Trophoblast cell (in vitro differentiated cells and primary cell): ENCODE results near the gene RIN2.
"Not testable (repeated sequence)": the region's sequence is repeated elsewhere in the genome, so short reads cannot be mapped to it uniquely, and the experiment has no call there.

Source experiments
- DNase-seq, 2 donors: peaks; one replicate each; pipeline ENCODE4 v3.0.0-alpha.2; 2016
- H2AFZ ChIP-seq: 2 replicates; pipeline ENCODE4 v1.6.1; 2013; ENCODE audit warnings: low read length, moderate library complexity, mild to moderate bottlenecking; ENCODE audit not compliant: insufficient read depth, poor library complexity
- H2AK5ac ChIP-seq: 2 replicates; pipeline ENCODE4 v1.6.1; 2013; ENCODE audit warnings: mild to moderate bottlenecking, low read length
- H2BK120ac ChIP-seq: 2 replicates; pipeline ENCODE4 v1.6.1; 2013; ENCODE audit warnings: low read length, mild to moderate bottlenecking, moderate library complexity; ENCODE audit not compliant: insufficient read depth, poor library complexity
- H2BK12ac ChIP-seq: 2 replicates; pipeline ENCODE4 v1.6.1; 2013; ENCODE audit warnings: mild to moderate bottlenecking, low read length, moderate library complexity
- H2BK5ac ChIP-seq: 2 replicates; pipeline ENCODE4 v1.6.1; 2013; ENCODE audit warnings: low read length, low read depth, moderate library complexity, mild to moderate bottlenecking; ENCODE audit not compliant: poor library complexity
- H3K14ac ChIP-seq: 2 replicates; pipeline ENCODE4 v1.6.1; 2013; ENCODE audit warnings: mild to moderate bottlenecking, low read length
- H3K18ac ChIP-seq: 2 replicates; pipeline ENCODE4 v1.6.1; 2013; ENCODE audit warnings: mild to moderate bottlenecking, low read length
- H3K23ac ChIP-seq: 2 replicates; pipeline ENCODE4 v1.6.1; 2013; ENCODE audit warnings: low read length
- H3K27ac ChIP-seq: 2 replicates; pipeline ENCODE4 v1.5.1; 2013; ENCODE audit warnings: low read depth, mild to moderate bottlenecking, inconsistent platforms, low read length, moderate library complexity
- H3K27me3 ChIP-seq: 2 replicates; pipeline ENCODE4 v1.6.1; 2013; ENCODE audit warnings: inconsistent platforms, mild to moderate bottlenecking, low read length, moderate library complexity; ENCODE audit not compliant: insufficient read depth
- H3K36me3 ChIP-seq, 2 experiments: 1 replicate in 1 of 2; 2 replicates in 1 of 2; pipeline ENCODE4 v1.6.1; 2013; ENCODE audit warnings: low read length in 2 of 2, mild to moderate bottlenecking in 2 of 2, moderate library complexity in 1 of 2; ENCODE audit not compliant: insufficient read depth in 2 of 2, control insufficient read depth in 1 of 2
- H3K4ac ChIP-seq: 2 replicates; pipeline ENCODE4 v1.6.1; 2013; ENCODE audit warnings: low read depth, mild to moderate bottlenecking, low read length, moderate library complexity
- H3K4me1 ChIP-seq, 2 experiments: 1 replicate in 1 of 2; 2 replicates in 1 of 2; pipeline ENCODE4 v1.6.1; 2013; ENCODE audit warnings: low read length in 2 of 2, mild to moderate bottlenecking in 2 of 2, moderate library complexity in 1 of 2; ENCODE audit not compliant: insufficient read depth in 2 of 2, control insufficient read depth in 1 of 2
- H3K4me2 ChIP-seq: 2 replicates; pipeline ENCODE4 v1.6.1; 2013; ENCODE audit warnings: inconsistent platforms, mild to moderate bottlenecking, low read length, moderate library complexity
- H3K4me3 ChIP-seq: 2 replicates; pipeline ENCODE4 v1.5.1; 2013; ENCODE audit warnings: mild to moderate bottlenecking, low read depth, low read length, inconsistent platforms
- H3K79me1 ChIP-seq: one replicate; pipeline ENCODE4 v1.6.1; 2013; ENCODE audit warnings: low read length
- H3K79me2 ChIP-seq: 2 replicates; pipeline ENCODE4 v1.6.1; 2013; ENCODE audit warnings: low read length, mild to moderate bottlenecking; ENCODE audit not compliant: control insufficient read depth, insufficient read depth, poor library complexity
- H3K9ac ChIP-seq: 2 replicates; pipeline ENCODE4 v1.6.1; 2013; ENCODE audit warnings: mild to moderate bottlenecking, low read length
- H3K9me3 ChIP-seq: 2 replicates; pipeline ENCODE4 v1.6.1; 2013; ENCODE audit warnings: low read depth, mild to moderate bottlenecking, control low read depth, inconsistent platforms, low read length; ENCODE audit not compliant: insufficient read depth
- H4K12ac ChIP-seq: 2 replicates; pipeline ENCODE4 v1.6.1; 2013; ENCODE audit warnings: low read depth, mild to moderate bottlenecking, low read length, moderate library complexity
- H4K8ac ChIP-seq: 2 replicates; pipeline ENCODE4 v1.6.1; 2013; ENCODE audit warnings: low read depth, mild to moderate bottlenecking, low read length, moderate library complexity
- H4K91ac ChIP-seq: one replicate; pipeline ENCODE4 v1.6.1; 2013; ENCODE audit warnings: low read depth, mild to moderate bottlenecking, low read length, moderate library complexity
- WGBS: extraction: QIAGEN DNeasy Blood & Tissue Kit; methylation state at CpG from one replicate; pipeline ENCODE4 v1.1.7; 2013; ENCODE audit warnings: missing lambda C conversion rate; ENCODE audit not compliant: insufficient read length, insufficient coverage; ENCODE audit errors: extremely low coverage; 5-methylcytosine and 5-hydroxymethylcytosine counted together

Gene RIN2

GRCh38 chr20:19750101-19750606 lies 7.9 kb upstream of the RIN2 start:
- H4K12ac ChIP-seq: no peak overlapping the region
- H3K36me3 ChIP-seq: no peaks in the 10 kb centered on the region
- H3K9ac ChIP-seq: no peak overlapping the region
- no peak overlapping the region for H2AFZ ChIP-seq
- H2BK12ac ChIP-seq: no peak overlapping the region
- H3K4ac ChIP-seq: no peak overlapping the region
- H2AK5ac ChIP-seq: no peak overlapping the region
- no peaks in the 10 kb centered on the region for H3K9me3 ChIP-seq
- no peak overlapping the region for H4K8ac ChIP-seq
- H3K27ac ChIP-seq: no peak overlapping the region
- no peaks in the 10 kb centered on the region for H3K79me1 ChIP-seq
- H3K4me1 ChIP-seq: peaks cover 0 to 5% of the 10 kb centered on the region in 2 experiments
- no peak overlapping the region for H3K4me2 ChIP-seq
- no peak overlapping the region for H3K14ac ChIP-seq
- no peak for DNase-seq
- no peak overlapping the region for H2BK120ac ChIP-seq
- no peaks in the 10 kb centered on the region for H3K27me3 ChIP-seq
- no CpG with 5 or more reads among the region's 4 CpGs for WGBS
- H2BK5ac ChIP-seq: no peak overlapping the region
- no peak overlapping the region for H3K4me3 ChIP-seq
- H4K91ac ChIP-seq: no peak overlapping the region
- H3K79me2 ChIP-seq: no peaks in the 10 kb centered on the region
- no peak overlapping the region for H3K23ac ChIP-seq
- H3K18ac ChIP-seq: no peak overlapping the region

- Histone ChIP-seq H3K4me3 (no peak overlapping the region), H3K4me2 (no peak overlapping the region), H3K23ac (no peak overlapping the region), H3K79me1 (no peaks in the 10 kb centered on the region), H3K9me3 (no peaks in the 10 kb centered on the region), H3K27me3 (no peaks in the 10 kb centered on the region), H3K18ac (no peak overlapping the region), H3K4me1 (peaks cover 0 to 5% of the 10 kb centered on the region in 2 experiments), H3K14ac (no peak overlapping the region), H2BK12ac (no peak overlapping the region), H2AK5ac (no peak overlapping the region), H4K8ac (no peak overlapping the region), H3K4ac (no peak overlapping the region), H2BK5ac (no peak overlapping the region), H2BK120ac (no peak overlapping the region), H3K9ac (no peak overlapping the region), H2AFZ (no peak overlapping the region), H3K36me3 (no peaks in the 10 kb centered on the region), H4K12ac (no peak overlapping the region), H3K27ac (no peak overlapping the region), H3K79me2 (no peaks in the 10 kb centered on the region), H4K91ac (no peak overlapping the region)
- DNase-seq: no peak
- no CpG with 5 or more reads among the region's 5 CpGs for WGBS
Measured at GRCh38 chr20:19750907-19751636, 7.0 kb upstream of the RIN2 start.

GRCh38 chr20:19754201-19754600 lies 3.9 kb upstream of the RIN2 start:
- not testable (repeated sequence) for H4K12ac ChIP-seq, H3K4me3 ChIP-seq, H3K4me2 ChIP-seq, H3K14ac ChIP-seq, H4K91ac ChIP-seq, H2BK120ac ChIP-seq, H3K36me3 ChIP-seq, H3K27me3 ChIP-seq, H2AK5ac ChIP-seq, H3K9ac ChIP-seq, H4K8ac ChIP-seq, H2BK12ac ChIP-seq, H3K9me3 ChIP-seq, H3K18ac ChIP-seq, DNase-seq, H2AFZ ChIP-seq, H3K23ac ChIP-seq, H2BK5ac ChIP-seq, H3K27ac ChIP-seq, H3K4ac ChIP-seq
- WGBS: no CpG with 5 or more reads among the region's 14 CpGs
- Histone ChIP-seq H3K79me2 (peaks cover 14% of the 10 kb centered on the region), H3K79me1 (peaks cover 21% of the 10 kb centered on the region), H3K4me1 (peaks cover 3 to 10% of the 10 kb centered on the region in 2 experiments)

GRCh38 chr20:19756761-19757486 lies 1.1 kb upstream of the RIN2 start:
- Histone ChIP-seq H3K4me1 (peaks cover 17 to 21% of the 10 kb centered on the region in 2 experiments), H2BK5ac (peak overlapping the region; percentile 95), H3K27ac (peak overlapping the region; percentile 90), H3K79me1 (peaks cover 28% of the 10 kb centered on the region), H3K4ac (peak overlapping the region; percentile 80), H3K36me3 (no peaks in the 10 kb centered on the region), H3K23ac (no peak overlapping the region), H3K14ac (peak overlapping the region; percentile 92), H2BK12ac (peak overlapping the region; percentile 82), H3K79me2 (peaks cover 14% of the 10 kb centered on the region), H3K4me3 (peak overlapping the region; percentile 92), H4K91ac (peak overlapping the region; percentile 81), H2BK120ac (peak overlapping the region; percentile 96), H3K18ac (peak overlapping the region; percentile 94), H3K27me3 (no peaks in the 10 kb centered on the region), H2AK5ac (peak overlapping the region; percentile 92), H3K9me3 (no peaks in the 10 kb centered on the region), H3K4me2 (peak overlapping the region; percentile 94), H2AFZ (peak overlapping the region; percentile 69), H3K9ac (peak overlapping the region; percentile 95), H4K8ac (peak overlapping the region; percentile 93), H4K12ac (peak overlapping the region; percentile 37)
- no peak for DNase-seq
- WGBS: no CpG with 5 or more reads among the region's 22 CpGs
